Activated CD8-positive, alpha-beta T cell treated with anti-CD3 and anti-CD28 coated beads for 36 hours (primary cell): Measurements from ENCODE around the gene IL1RAP. TPM values are rescaled to one million over a fixed set of nuclear protein-coding genes. Genes with fewer than 3 reads are reported as not detected.
A peak's percentile ranks its signal among the peaks of the same experiment; 100 is the strongest.

Experiments used
- ATAC-seq: fragments of 200-7000 bp; cut with Tn5 transposase; one replicate; pipeline ENCODE4 v1.10.0; 2021; ENCODE audit warnings: mild to moderate bottlenecking, moderate library complexity
- CTCF ChIA-PET: fragments of 350-600 bp; sonication (Branson Sonifier 250); formaldehyde crosslinking; loops from one replicate; lab custom pipeline; 2021; ENCODE audit warnings: antibody characterized with exemption; lab: Charles Lee
- POLR2A ChIA-PET: fragments of 350-600 bp; sonication (Branson Sonifier 250); formaldehyde crosslinking; loops from one replicate; lab custom pipeline; 2021; ENCODE audit warnings: antibody characterized with exemption; lab: Charles Lee
- DNase-seq: peaks from one replicate; pipeline ENCODE4 v3.0.0-alpha.2; 2020
- H3K27ac Mint-ChIP-seq: one replicate; pipeline ENCODE4 v1.8.0; 2021; ENCODE audit warnings: mild to moderate bottlenecking, mixed read lengths
- H3K27me3 Mint-ChIP-seq: one replicate; pipeline ENCODE4 v1.8.0; 2021; ENCODE audit warnings: mixed read lengths
- H3K36me3 Mint-ChIP-seq: one replicate; pipeline ENCODE4 v1.8.0; 2021; ENCODE audit warnings: low read depth, mixed read lengths
- H3K4me1 Mint-ChIP-seq: one replicate; pipeline ENCODE4 v1.8.0; 2021; ENCODE audit warnings: low read depth, mixed read lengths
- H3K4me3 Mint-ChIP-seq: one replicate; pipeline ENCODE4 v1.8.0; 2021; ENCODE audit warnings: mild to moderate bottlenecking, moderate library complexity, mixed read lengths
- H3K9me3 Mint-ChIP-seq: one replicate; pipeline ENCODE4 v1.8.0; 2021; ENCODE audit warnings: mixed read lengths
- intact Hi-C: fragments of 100-400 bp; cut with micrococcal nuclease; formaldehyde crosslinking; loops from one replicate; pipeline ENCODE4 v1.10.0; 2022
- total RNA-seq, 2 experiments: library from RNA; stranded (reverse); gene quantifications; one replicate each; pipeline ENCODE4 v1.2.3, GENCODE V29; 2021
- TF ChIP-seq, protein P1 (sequence below): fragments of 200-600 bp; IDR thresholded peaks from one replicate; pipeline ENCODE4 v1.8.0; 2022; ENCODE audit warnings: antibody characterized with exemption, mild to moderate bottlenecking

IL1RAP gene
- total RNA-seq, 2 experiments from 2014 or later: 18.8 to 20.2 TPM

DNA sequence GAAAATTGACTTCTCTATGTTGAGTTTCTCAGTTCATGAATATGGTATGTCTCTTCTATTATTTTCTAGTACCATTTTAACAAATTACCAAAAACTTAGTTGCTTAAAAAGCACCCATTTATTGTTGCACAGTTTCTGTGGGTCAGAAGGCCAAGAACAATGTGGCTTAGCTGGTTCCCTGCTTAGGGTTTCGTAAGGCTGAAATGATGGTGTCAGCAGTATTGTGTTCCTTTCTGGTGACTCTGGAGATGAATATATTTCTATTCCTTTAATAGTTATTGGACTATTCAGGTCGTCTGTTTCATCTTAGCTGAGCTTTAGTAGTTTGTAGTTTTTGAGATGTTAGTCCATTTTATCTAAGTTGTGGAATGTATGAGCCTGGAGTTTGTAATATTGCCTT, 44.9 kb downstream of the IL1RAP start:
- H3K4me1 Mint-ChIP-seq: peaks cover 49% of the 10 kb centered on the region
- POLR2A ChIA-PET: no interaction called here
- intact Hi-C loops: no loop called here

DNA sequence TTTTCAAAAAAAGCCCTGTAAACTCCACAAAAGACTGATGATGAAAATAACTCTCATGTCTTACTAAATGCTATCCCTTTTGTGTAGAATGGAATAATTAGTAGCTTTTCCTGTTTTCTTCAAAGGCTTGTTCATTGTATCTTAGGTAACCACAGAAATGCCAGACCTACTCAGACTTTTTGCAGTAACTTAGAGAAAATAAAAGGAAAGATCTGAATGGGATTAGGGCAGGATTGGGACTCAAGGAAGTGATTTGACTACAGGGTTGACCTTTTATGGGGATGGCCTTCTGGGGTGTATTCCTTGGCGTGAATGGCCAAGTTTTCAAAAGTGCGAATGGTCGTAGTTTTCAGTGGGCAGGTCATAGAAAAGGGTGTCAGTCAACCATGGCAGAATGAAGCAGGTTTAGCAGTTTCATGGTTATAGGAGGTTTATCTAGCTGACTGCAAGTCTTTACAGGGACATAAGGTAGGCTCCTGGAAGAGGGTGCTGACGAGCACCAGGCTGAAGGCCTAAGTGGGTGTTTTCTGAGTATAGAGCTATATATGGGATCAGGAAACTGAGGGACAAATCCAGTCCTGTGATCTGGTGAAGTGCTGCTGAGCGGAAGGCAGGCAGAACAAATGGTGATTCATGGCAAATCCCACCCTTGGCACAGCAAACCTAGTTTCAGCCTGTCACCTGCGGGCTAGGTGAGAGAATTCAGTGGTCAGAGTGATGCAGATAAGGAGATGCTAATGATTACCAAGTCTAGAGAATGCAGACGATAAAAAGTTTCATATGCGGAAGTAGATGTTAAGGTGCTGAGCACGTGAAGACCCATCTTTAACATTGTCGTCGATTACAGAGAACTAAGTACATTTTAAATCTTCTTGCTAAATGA, 46.4 kb downstream of the IL1RAP start:
- ATAC-seq (no peak), DNase-seq (no peak)
- ChIA-PET CTCF (no interaction called here), POLR2A (no interaction called here)
- TF ChIP-seq, protein P1, sequence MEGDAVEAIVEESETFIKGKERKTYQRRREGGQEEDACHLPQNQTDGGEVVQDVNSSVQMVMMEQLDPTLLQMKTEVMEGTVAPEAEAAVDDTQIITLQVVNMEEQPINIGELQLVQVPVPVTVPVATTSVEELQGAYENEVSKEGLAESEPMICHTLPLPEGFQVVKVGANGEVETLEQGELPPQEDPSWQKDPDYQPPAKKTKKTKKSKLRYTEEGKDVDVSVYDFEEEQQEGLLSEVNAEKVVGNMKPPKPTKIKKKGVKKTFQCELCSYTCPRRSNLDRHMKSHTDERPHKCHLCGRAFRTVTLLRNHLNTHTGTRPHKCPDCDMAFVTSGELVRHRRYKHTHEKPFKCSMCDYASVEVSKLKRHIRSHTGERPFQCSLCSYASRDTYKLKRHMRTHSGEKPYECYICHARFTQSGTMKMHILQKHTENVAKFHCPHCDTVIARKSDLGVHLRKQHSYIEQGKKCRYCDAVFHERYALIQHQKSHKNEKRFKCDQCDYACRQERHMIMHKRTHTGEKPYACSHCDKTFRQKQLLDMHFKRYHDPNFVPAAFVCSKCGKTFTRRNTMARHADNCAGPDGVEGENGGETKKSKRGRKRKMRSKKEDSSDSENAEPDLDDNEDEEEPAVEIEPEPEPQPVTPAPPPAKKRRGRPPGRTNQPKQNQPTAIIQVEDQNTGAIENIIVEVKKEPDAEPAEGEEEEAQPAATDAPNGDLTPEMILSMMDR: no peak
- Mint-ChIP-seq H3K36me3 (peaks cover 73% of the 10 kb centered on the region), H3K4me1 (peaks cover 64% of the 10 kb centered on the region), H3K27ac (peak overlapping the region; percentile 12), H3K9me3 (peaks cover 5% of the 10 kb centered on the region), H3K4me3 (no peak overlapping the region), H3K27me3 (no peaks in the 10 kb centered on the region)
- intact Hi-C loops: loop anchor here (5.0 kb wide), 1 partner anchor 43 kb away; no protein-coding TSS in a partner anchor

More for the DNA sequence above, 44.9 kb downstream of the IL1RAP start:
- Mint-ChIP-seq H3K9me3 (peaks cover 5% of the 10 kb centered on the region), H3K36me3 (peaks cover 60% of the 10 kb centered on the region), H3K27me3 (no peaks in the 10 kb centered on the region), H3K4me3 (no peak overlapping the region), H3K27ac (no peak overlapping the region)
- TF ChIP-seq, protein P1: no peak
- DNase-seq: no peak
- CTCF ChIA-PET: interaction anchor here (0.6 kb wide), 1 partner anchor 44 kb away, joined by 3 read pairs; no protein-coding TSS in a partner anchor
- no peak for ATAC-seq

DNA sequence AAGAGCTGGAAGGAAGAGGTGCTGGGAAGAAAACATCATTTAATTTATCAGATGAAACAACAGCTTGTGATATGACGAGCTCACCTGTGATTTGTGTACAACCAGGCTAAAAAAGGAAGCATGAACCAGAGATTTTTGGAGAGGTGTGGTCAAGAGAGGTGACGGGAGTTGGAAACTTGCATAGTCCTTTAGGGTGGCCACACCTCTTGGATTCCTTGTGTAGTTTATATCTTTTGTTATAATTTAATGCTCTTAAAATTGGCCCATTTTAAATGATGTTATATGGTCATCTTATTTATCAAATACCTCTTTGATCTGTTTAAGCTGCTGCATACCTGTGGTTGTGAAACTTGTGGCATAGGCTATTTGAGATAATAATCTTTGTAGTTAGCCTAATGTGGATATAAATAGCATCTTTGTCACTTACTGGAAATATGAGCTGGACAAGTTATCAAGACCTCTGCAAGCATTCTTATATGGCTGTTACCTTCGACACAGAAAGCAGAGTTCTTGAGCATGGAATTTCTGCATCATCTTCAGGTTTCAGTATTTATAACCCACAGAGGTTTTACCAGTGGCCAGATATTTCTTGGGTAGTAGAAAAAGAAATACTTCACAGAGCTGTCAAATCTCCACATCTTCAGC, 49.1 kb downstream of the IL1RAP start:
- intact Hi-C loops: loop anchor here (5.0 kb wide), 1 partner anchor 46 kb away; no protein-coding TSS in a partner anchor
- Mint-ChIP-seq H3K27ac (peak overlapping the region; percentile 87), H3K4me1 (peaks cover 74% of the 10 kb centered on the region), H3K27me3 (no peaks in the 10 kb centered on the region), H3K4me3 (no peak overlapping the region), H3K36me3 (peaks cover 69% of the 10 kb centered on the region), H3K9me3 (peaks cover 11% of the 10 kb centered on the region)
- ATAC-seq (peak; percentile 38), DNase-seq (no peak)
- TF ChIP-seq, protein P1: no peak
- ChIA-PET CTCF (interaction anchor here (1.0 kb wide), 1 partner anchor 37 kb away, joined by 3 read pairs; no protein-coding TSS in a partner anchor), POLR2A (interaction anchor here (0.6 kb wide), 1 partner anchor 1237 kb away, joined by 3 read pairs; no protein-coding TSS in a partner anchor)

DNA sequence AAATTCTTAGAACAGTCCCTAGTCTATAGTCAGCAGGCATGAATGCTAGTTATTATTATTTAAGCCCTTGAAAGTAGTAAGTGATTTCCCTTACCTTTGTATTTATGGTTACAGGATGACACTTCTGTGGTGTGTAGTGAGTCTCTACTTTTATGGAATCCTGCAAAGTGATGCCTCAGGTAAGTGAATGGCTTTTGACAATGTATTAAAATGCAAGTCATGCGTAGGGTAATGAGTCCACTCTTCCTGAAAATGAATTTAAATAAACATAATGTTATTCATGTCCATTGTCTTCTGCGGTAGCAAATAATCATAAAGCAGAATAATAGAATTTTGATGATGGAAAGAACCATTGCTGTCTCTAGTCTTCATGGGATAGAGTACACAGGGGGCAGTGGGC, 50.3 kb downstream of the IL1RAP start:
- Mint-ChIP-seq H3K36me3 (peaks cover 63% of the 10 kb centered on the region), H3K27ac (peak overlapping the region; percentile 87), H3K4me1 (peaks cover 73% of the 10 kb centered on the region), H3K4me3 (no peak overlapping the region), H3K27me3 (no peaks in the 10 kb centered on the region), H3K9me3 (peaks cover 11% of the 10 kb centered on the region)
- ATAC-seq (no peak), DNase-seq (no peak)
- intact Hi-C loops: loop anchor here (5.0 kb wide), 1 partner anchor 47 kb away; no protein-coding TSS in a partner anchor
- ChIA-PET CTCF (no interaction called here), POLR2A (no interaction called here)
- TF ChIP-seq, protein P1: no peak
